KMS-11 (cell line): ENCODE measurements around the gene DENND1A.

ENCODE experiments used
- H2AFZ ChIP-seq: fragments of 200-600 bp; sonication (generic); 2 replicates; pipeline ENCODE4 v1.6.1; 2016; ENCODE audit warnings: antibody characterized with exemption, mixed run types, low read depth
- H3K27ac ChIP-seq: fragments of 200-600 bp; sonication (generic); 2 replicates; pipeline ENCODE4 v1.6.1; 2016; ENCODE audit warnings: mild to moderate bottlenecking, mixed run types
- H3K27me3 ChIP-seq: fragments of 200-600 bp; sonication (generic); 2 replicates; pipeline ENCODE4 v1.6.1; 2017; ENCODE audit warnings: mild to moderate bottlenecking, low read depth, mixed run types, moderate library complexity; ENCODE audit not compliant: insufficient read depth
- H3K36me3 ChIP-seq: fragments of 200-600 bp; sonication (generic); 2 replicates; pipeline ENCODE4 v1.6.1; 2017; ENCODE audit warnings: mild to moderate bottlenecking, mixed run types; ENCODE audit not compliant: insufficient read depth
- H3K4me1 ChIP-seq: fragments of 200-600 bp; sonication (generic); 2 replicates; pipeline ENCODE4 v1.6.1; 2016; ENCODE audit warnings: mild to moderate bottlenecking, low read depth, mixed run types; ENCODE audit not compliant: poor library complexity, severe bottlenecking
- H3K4me2 ChIP-seq: fragments of 200-600 bp; sonication (generic); 2 replicates; pipeline ENCODE4 v1.7.0; 2016; ENCODE audit warnings: mild to moderate bottlenecking, mixed run types
- H3K4me3 ChIP-seq: fragments of 200-600 bp; sonication (generic); IDR thresholded peaks from 2 replicates; pipeline ENCODE4 v1.6.1; 2017; ENCODE audit warnings: low read depth, low read length, mixed read lengths; ENCODE audit not compliant: insufficient read depth
- H3K79me2 ChIP-seq: fragments of 200-600 bp; sonication (generic); 2 replicates; pipeline ENCODE4 v1.6.1; 2016; ENCODE audit warnings: low read depth, mixed run types; ENCODE audit not compliant: insufficient read depth
- H3K9ac ChIP-seq: fragments of 200-600 bp; sonication (generic); 2 replicates; pipeline ENCODE4 v1.6.1; 2016; ENCODE audit warnings: mild to moderate bottlenecking, mixed run types
- H4K20me1 ChIP-seq: fragments of 200-600 bp; sonication (generic); 2 replicates; pipeline ENCODE4 v1.6.1; 2016; ENCODE audit warnings: mild to moderate bottlenecking, mixed run types; ENCODE audit not compliant: insufficient read depth
- CTCF ChIP-seq: fragments of 200-600 bp; sonication (generic); conservative IDR thresholded peaks from 2 replicates; pipeline ENCODE4 v1.6.1; 2017; ENCODE audit warnings: low read depth, mild to moderate bottlenecking, antibody characterized with exemption, low read length, moderate library complexity, mixed read lengths

The DENND1A gene

GRCh38 chr9:123422635-123423310 is 507.2 kb downstream of the DENND1A start:
- H3K27me3 ChIP-seq: no peaks in the 10 kb centered on the region
- no peaks in the 10 kb centered on the region for H4K20me1 ChIP-seq
- no peaks in the 10 kb centered on the region for H3K79me2 ChIP-seq
- H3K4me1 ChIP-seq: peaks cover 7% of the 10 kb centered on the region
- H3K4me2 ChIP-seq: no peak overlapping the region
- TF ChIP-seq CTCF: no peak
- H3K4me3 ChIP-seq: no peak overlapping the region
- H3K9ac ChIP-seq: no peak overlapping the region
- H3K36me3 ChIP-seq: no peaks in the 10 kb centered on the region
- H2AFZ ChIP-seq: no peak overlapping the region
- no peak overlapping the region for H3K27ac ChIP-seq

GRCh38 chr9:123421801-123422455 is 508.0 kb downstream of the DENND1A start:
- H3K27me3 ChIP-seq: no peaks in the 10 kb centered on the region
- H4K20me1 ChIP-seq: no peaks in the 10 kb centered on the region
- H3K36me3 ChIP-seq: no peaks in the 10 kb centered on the region
- H3K4me3 ChIP-seq: no peak overlapping the region
- H3K9ac ChIP-seq: no peak overlapping the region
- H2AFZ ChIP-seq: no peak overlapping the region
- no peaks in the 10 kb centered on the region for H3K79me2 ChIP-seq
- peaks cover 7% of the 10 kb centered on the region for H3K4me1 ChIP-seq
- no peak overlapping the region for H3K4me2 ChIP-seq
- no peak overlapping the region for H3K27ac ChIP-seq
- TF ChIP-seq CTCF: no peak

- Histone ChIP-seq H4K20me1 (no peaks in the 10 kb centered on the region), H3K27ac (no peak overlapping the region), H3K79me2 (no peaks in the 10 kb centered on the region), H3K4me3 (no peak overlapping the region), H3K27me3 (no peaks in the 10 kb centered on the region), H3K4me2 (no peak overlapping the region), H3K4me1 (peaks cover under 1% of the 10 kb centered on the region), H3K36me3 (no peaks in the 10 kb centered on the region), H2AFZ (no peak overlapping the region), H3K9ac (no peak overlapping the region)
- TF ChIP-seq CTCF: no peak
Measured at GRCh38 chr9:123421186-123421585, 508.7 kb downstream of the DENND1A start.

- Histone ChIP-seq H3K27me3 (no peaks in the 10 kb centered on the region), H4K20me1 (no peaks in the 10 kb centered on the region), H3K4me2 (no peak overlapping the region), H3K79me2 (no peaks in the 10 kb centered on the region), H3K27ac (no peak overlapping the region), H3K9ac (no peak overlapping the region), H3K4me1 (no peaks in the 10 kb centered on the region), H3K4me3 (no peak overlapping the region), H2AFZ (no peak overlapping the region), H3K36me3 (no peaks in the 10 kb centered on the region)
- TF ChIP-seq CTCF: no peak
Measured at GRCh38 chr9:123420592-123421111, 509.3 kb downstream of the DENND1A start.
